Heart left ventricle (tissue), 13 donors: Measurements from ENCODE around the gene KLF15.

Experiments
- CTCF ChIP-seq, 12 donors: fragments of 200-600 bp; sonication (generic) in 4 of 12; IDR thresholded peaks; one replicate each; pipeline versions ENCODE4 v1.5.0 to v1.8.0; 2018 to 2022; ENCODE audit warnings: antibody characterized with exemption in 12 of 12, mild to moderate bottlenecking in 5 of 12
- POLR2A ChIP-seq, 2 donors: fragments of 450-650 bp; IDR thresholded peaks; one replicate each; pipeline ENCODE4 v1.6.1; 2017; ENCODE audit warnings: antibody characterized with exemption in 2 of 2, mild to moderate bottlenecking in 2 of 2, moderate library complexity in 2 of 2
- donor health status: ischemic (EF 13 %, LVEDD 7.1; RV severe dilation, severe dysfunction).
- donor health status: DM: no; HTN: yes; CAD: no.
- donor health status: DM: no; HTN: no; CAD: no.
- donor health status: ischemic (EF 25% LVEDD 6.9; RV normal size, moderate dysfunction).
- donor health status: ischemic (EF 25% LVEDD 5.7; RV mildly dilated, moderate dysfunction).
- donor health status: ischemic (EF 35%, LVEDD 5.7; RV mildly dilated, moderate dysfunction).
- donor health status: nonischemic (EF 11% LVEDD 7.7; RV severe dilation, severe dysfunction).
- donor health status: DM: yes; HTN: yes; CAD: no.
- donor health status: PGD.
- donor health status: ischemic (EF 29% LVEDD 5.4; RV normal size, mild dysfunction).
- donor health status: nonischemic (EF 23%, LVEDD 6.1; RV moderate dilation, normal function).

GRCh38 chr3:126376444-126376843 is 19.2 kb upstream of the KLF15 start:
- TF ChIP-seq CTCF (IDR thresholded peaks at IDR 0.05): no peak
- no peak for TF ChIP-seq POLR2A (IDR thresholded peaks at IDR 0.05)
